Neural progenitor cell (in vitro differentiated cells): ENCODE measurements around the gene MIER3.

Source experiments
- EZH2 ChIP-seq: fragments of 200-600 bp; sonication (generic); IDR thresholded peaks from 2 replicates; pipeline ENCODE4 v1.6.1; 2017; ENCODE audit warnings: antibody characterized with exemption, mild to moderate bottlenecking, moderate library complexity
- EZH2phosphoT487 ChIP-seq: fragments of 200-600 bp; sonication (generic); IDR thresholded peaks from 2 replicates; pipeline ENCODE4 v1.6.1; 2017; ENCODE audit warnings: antibody characterized with exemption
- TF ChIP-seq, protein P1 (sequence below): fragments of 200-600 bp; sonication (generic); IDR thresholded peaks from 2 replicates; pipeline ENCODE4 v1.5.1; 2017; ENCODE audit warnings: antibody characterized with exemption, mild to moderate bottlenecking

DNA sequence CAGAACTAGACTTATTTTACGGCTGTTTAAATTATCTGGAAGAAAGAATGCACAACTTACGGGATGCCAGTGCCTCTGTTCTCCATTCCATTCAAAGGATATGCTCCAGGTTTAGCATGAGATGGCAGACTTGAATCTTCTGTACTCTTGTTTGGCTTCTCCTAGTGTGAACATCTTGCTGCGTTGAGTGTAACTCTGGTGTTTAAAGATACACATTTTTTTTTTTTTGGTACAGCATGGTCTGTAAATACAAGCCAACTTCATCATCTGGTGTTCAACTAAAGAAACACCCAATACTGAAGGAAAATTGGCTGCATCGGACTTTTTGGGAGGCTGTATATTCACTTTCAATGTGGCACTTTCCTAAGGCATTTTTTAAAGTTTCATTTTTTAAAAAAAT lies 7.4 kb upstream of the MIER3 start:
- TF ChIP-seq, protein P1, sequence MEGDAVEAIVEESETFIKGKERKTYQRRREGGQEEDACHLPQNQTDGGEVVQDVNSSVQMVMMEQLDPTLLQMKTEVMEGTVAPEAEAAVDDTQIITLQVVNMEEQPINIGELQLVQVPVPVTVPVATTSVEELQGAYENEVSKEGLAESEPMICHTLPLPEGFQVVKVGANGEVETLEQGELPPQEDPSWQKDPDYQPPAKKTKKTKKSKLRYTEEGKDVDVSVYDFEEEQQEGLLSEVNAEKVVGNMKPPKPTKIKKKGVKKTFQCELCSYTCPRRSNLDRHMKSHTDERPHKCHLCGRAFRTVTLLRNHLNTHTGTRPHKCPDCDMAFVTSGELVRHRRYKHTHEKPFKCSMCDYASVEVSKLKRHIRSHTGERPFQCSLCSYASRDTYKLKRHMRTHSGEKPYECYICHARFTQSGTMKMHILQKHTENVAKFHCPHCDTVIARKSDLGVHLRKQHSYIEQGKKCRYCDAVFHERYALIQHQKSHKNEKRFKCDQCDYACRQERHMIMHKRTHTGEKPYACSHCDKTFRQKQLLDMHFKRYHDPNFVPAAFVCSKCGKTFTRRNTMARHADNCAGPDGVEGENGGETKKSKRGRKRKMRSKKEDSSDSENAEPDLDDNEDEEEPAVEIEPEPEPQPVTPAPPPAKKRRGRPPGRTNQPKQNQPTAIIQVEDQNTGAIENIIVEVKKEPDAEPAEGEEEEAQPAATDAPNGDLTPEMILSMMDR = no peak
- no peak for TF ChIP-seq EZH2phosphoT487
- TF ChIP-seq EZH2 = no peak
